Right lobe of liver (tissue), 6 donors: Measurements from ENCODE around the gene LYPD8. TPM values are rescaled to one million over a fixed set of nuclear protein-coding genes. Genes with fewer than 3 reads are reported as not detected.

Experiments used
- ATAC-seq, 4 donors: fragments of 200-7000 bp; cut with Tn5 transposase; one replicate each; pipeline ENCODE4 v1.9.1; 2020; ENCODE audit warnings: mild to moderate bottlenecking in 4 of 4, moderate library complexity in 4 of 4
- DNase-seq, 3 donors: peaks; one replicate each; pipeline ENCODE4 v3.0.0-alpha.2; 2020
- H3K27ac ChIP-seq, 3 donors: fragments of 200-600 bp; one replicate each; pipeline ENCODE4 v1.8.0; 2022
- H3K27me3 ChIP-seq, 2 donors: fragments of 200-600 bp; one replicate each; pipeline ENCODE4 v1.8.0; 2022
- H3K36me3 ChIP-seq, 4 donors: fragments of 200-600 bp; sonication (generic) in 1 of 4; one replicate each; pipeline versions ENCODE4 v1.5.1 to v1.8.0; 2017 to 2022; ENCODE audit warnings: control low read depth in 1 of 4
- H3K4me1 ChIP-seq, 4 donors: fragments of 200-600 bp; sonication (generic) in 1 of 4; one replicate each; pipeline versions ENCODE4 v1.5.1 to v1.8.0; 2017 to 2022; ENCODE audit warnings: control low read depth in 1 of 4
- H3K4me3 ChIP-seq, 3 donors: fragments of 200-600 bp; one replicate each; pipeline ENCODE4 v1.8.0; 2022
- H3K9me3 ChIP-seq, 4 donors: fragments of 200-600 bp; sonication (generic) in 1 of 4; one replicate each; pipeline versions ENCODE4 v1.5.1 to v1.8.0; 2017 to 2022; ENCODE audit warnings: control low read depth in 1 of 4
- POLR2A ChIP-seq: fragments of 450-650 bp; IDR thresholded peaks from one replicate; pipeline ENCODE4 v1.6.1; 2017; ENCODE audit warnings: antibody characterized with exemption, mild to moderate bottlenecking
- WGBS: methylation state at CpG from one replicate; pipeline ENCODE4 v1.1.6; 2018; ENCODE audit warnings: low coverage, low lambda C conversion rate; ENCODE audit not compliant: insufficient coverage; ENCODE audit errors: missing lambda C conversion rate; 5-methylcytosine and 5-hydroxymethylcytosine counted together
- intact Hi-C, 2 donors: fragments of 100-400 bp; cut with DNase I; formaldehyde crosslinking; loops; one replicate each; pipeline versions ENCODE4 v1.11.2 to v1.14.1; 2022
- small RNA-seq, 2 experiments: library from RNA; depleted of rRNA; stranded (forward); fragments of <200 nt; gene quantifications; one replicate each; pipeline ENCODE3, GENCODE V24; 2016
- total RNA-seq, 6 experiments: library from RNA; depleted of rRNA in 2 of 6; stranded (reverse); fragments of >200 nt in 2 of 6; fragmentation: NEBNext Ultra II Directional in 3 of 6; extraction: Animal tissue kit (Norgen Biotek cat#: 25700) in 3 of 6; gene quantifications; one replicate each; pipeline versions ENCODE4 v1.1.0 to v1.2.4, GENCODE V29; 2016 to 2023
- TF ChIP-seq, protein P1 (sequence below), 4 donors: fragments of 200-600 bp in 3 of 4; fragments of 450-650 bp in 1 of 4; IDR thresholded peaks; one replicate each; pipeline versions ENCODE4 v1.5.1 to v1.8.0; 2016 to 2022; ENCODE audit warnings: antibody characterized with exemption in 4 of 4, mild to moderate bottlenecking in 2 of 4
- donor health status: DM: no; HTN: yes; CAD: no.
- donor health status: DM: no; HTN: no; CAD: no.
- donor health status: DM: no; HTN: no; CAD: no.
- donor health status: DM: no; HTN: yes; CAD: no.
- donor health status: DM: no; HTN: yes; CAD: no.

LYPD8 gene
- total RNA-seq, 6 experiments from 2014 or later: not detected

DNA sequence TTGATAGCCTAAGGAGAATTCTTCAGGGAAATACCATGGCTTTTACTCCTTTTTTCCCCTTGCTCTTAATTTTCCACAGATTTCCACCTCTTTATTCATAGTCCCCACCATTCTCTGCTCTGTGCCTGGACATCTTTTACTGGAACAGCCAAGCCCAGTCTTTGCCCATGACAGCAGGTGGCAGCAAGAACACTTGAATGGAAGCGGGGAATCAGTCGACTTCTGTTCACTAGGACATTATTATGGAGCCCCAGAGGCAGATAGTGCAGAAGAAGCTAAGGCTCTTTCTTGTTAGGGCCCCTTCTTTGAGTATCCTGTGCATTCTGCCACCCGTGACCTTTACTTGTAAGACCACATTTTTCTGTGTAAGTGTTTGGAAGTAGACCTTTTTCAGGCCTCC is 59.3 kb downstream of the LYPD8 start:
- DNase-seq (no peak), ATAC-seq (peak; percentile 59 to 82 (median 78))
- 40% methylated on average over 3 of the region's 3 CpGs for WGBS
- Histone ChIP-seq H3K4me3 (no peak overlapping the region), H3K4me1 (no peaks in the 10 kb centered on the region), H3K27me3 (no peaks in the 10 kb centered on the region), H3K27ac (no peak overlapping the region), H3K9me3 (no peaks in the 10 kb centered on the region), H3K36me3 (no peaks in the 10 kb centered on the region)
- intact Hi-C loops: no loop called here
- TF ChIP-seq, protein P1, sequence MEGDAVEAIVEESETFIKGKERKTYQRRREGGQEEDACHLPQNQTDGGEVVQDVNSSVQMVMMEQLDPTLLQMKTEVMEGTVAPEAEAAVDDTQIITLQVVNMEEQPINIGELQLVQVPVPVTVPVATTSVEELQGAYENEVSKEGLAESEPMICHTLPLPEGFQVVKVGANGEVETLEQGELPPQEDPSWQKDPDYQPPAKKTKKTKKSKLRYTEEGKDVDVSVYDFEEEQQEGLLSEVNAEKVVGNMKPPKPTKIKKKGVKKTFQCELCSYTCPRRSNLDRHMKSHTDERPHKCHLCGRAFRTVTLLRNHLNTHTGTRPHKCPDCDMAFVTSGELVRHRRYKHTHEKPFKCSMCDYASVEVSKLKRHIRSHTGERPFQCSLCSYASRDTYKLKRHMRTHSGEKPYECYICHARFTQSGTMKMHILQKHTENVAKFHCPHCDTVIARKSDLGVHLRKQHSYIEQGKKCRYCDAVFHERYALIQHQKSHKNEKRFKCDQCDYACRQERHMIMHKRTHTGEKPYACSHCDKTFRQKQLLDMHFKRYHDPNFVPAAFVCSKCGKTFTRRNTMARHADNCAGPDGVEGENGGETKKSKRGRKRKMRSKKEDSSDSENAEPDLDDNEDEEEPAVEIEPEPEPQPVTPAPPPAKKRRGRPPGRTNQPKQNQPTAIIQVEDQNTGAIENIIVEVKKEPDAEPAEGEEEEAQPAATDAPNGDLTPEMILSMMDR (IDR thresholded peaks at IDR 0.05): peak; percentile 30 to 49 (median 38)
- TF ChIP-seq POLR2A: no peak

DNA sequence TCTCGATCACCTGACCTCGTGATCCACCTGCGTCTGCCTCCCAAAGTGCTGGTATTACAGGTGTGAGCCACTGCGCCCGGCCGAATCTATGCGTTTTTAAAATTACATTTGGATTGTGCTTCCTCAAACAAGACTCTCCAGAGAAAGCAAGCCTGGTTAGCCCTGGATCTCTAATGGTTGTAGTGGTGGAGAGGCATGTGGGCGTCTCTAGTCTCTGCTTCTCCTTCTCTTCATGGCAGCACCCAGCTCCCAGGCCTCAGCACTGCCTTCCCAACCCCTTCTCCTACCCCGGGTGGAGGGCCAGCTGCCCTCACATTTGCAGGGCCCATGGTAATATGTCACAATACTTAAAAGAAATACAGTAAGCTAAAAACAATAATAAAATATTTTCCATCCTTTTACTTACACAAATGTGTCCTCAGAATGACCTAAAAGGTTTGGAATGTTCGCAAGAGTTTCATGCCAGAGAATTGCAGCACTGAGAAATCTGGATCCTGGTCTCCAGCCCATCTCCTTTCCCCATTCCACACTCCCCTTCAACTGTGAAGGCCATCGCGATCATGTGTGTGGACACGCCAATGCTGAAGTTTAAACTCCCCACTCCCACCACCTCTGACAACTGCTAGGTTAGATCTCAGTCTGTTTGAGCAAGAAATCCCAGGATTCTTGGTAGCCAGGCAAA is 60.0 kb downstream of the LYPD8 start:
- no peak for ATAC-seq
- WGBS: 72% methylated on average over 13 of the region's 13 CpGs
- intact Hi-C loops: no loop called here

DNA sequence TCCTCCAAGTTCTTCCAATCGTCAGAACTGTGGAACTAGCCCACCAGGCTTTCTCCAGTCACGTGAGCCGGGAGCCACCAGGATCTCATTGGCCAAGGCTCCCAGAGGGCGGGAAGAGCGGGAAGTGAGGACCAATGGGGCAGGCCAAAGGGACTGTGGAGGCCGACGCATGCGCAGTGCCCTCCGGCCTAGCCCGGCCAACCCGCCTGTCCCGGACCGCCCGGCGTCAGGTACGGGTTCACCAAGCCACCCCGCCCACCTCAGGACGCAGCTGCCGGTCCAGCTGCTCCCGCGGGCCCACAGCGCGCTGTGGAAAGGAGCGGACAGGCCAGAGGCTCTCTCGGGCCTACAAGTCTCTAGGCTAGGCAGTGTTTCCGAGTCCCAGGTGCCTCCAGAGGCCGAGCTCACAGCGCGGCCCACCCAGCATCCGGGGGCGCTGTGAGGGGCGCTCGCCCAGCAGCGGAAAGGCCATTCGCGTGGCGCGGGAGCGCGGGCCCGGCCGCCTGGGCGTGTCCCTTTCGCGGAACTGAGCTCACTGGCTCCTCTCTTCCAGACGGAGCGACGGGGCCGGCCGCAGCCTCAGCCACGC is 63.9 kb downstream of the LYPD8 start:
- peak in 1 of 4 donors; percentile 23 for ATAC-seq
- Histone ChIP-seq H3K27ac (no peak overlapping the region), H3K4me1 (no peaks in the 10 kb centered on the region), H3K36me3 (no peaks in the 10 kb centered on the region), H3K9me3 (no peaks in the 10 kb centered on the region), H3K27me3 (no peaks in the 10 kb centered on the region), H3K4me3 (no peak overlapping the region)
- TF ChIP-seq POLR2A: no peak
- TF ChIP-seq, protein P1 (IDR thresholded peaks at IDR 0.05): no peak
- DNase-seq: no peak
- intact Hi-C loops: loop anchor here in 1 of 2 donors (5.0 kb wide), 1 partner anchor 116 kb away; no protein-coding TSS in a partner anchor
- WGBS: 70% methylated on average over 3 of the region's 51 CpGs

More for the DNA sequence above, 60.0 kb downstream of the LYPD8 start:
- no peaks in the 10 kb centered on the region for H3K4me1 ChIP-seq
- H3K27ac ChIP-seq: no peak overlapping the region
- TF ChIP-seq, protein P1 (IDR thresholded peaks at IDR 0.05): no peak
- no peak for TF ChIP-seq POLR2A
- H3K4me3 ChIP-seq: no peak overlapping the region
- no peak for DNase-seq
- H3K27me3 ChIP-seq: no peaks in the 10 kb centered on the region
- H3K36me3 ChIP-seq: no peaks in the 10 kb centered on the region
- H3K9me3 ChIP-seq: no peaks in the 10 kb centered on the region

Small RNA genes within 50 kb of the gene (small RNA-seq; reads per million reads assigned to genes)
- 0 reads per million in 2 experiments for gene AHCYP8

Other genes starting within 250 kb of the LYPD8 start
- gene OR2G6, start 247.7 kb downstream of the LYPD8 start, total RNA-seq: not detected
- not detected for gene OR2T29, start 193.0 kb downstream of the LYPD8 start, total RNA-seq
- not detected for gene OR2T34, start 181.0 kb downstream of the LYPD8 start, total RNA-seq
- not detected for gene OR2T10, start 158.1 kb downstream of the LYPD8 start, total RNA-seq
- not detected for gene OR2T11, start 120.7 kb downstream of the LYPD8 start, total RNA-seq
- not detected for gene OR2T35, start 110.5 kb downstream of the LYPD8 start, total RNA-seq
- gene OR2T27, start 100.2 kb downstream of the LYPD8 start, total RNA-seq: not detected
- gene OR14I1, start 53.0 kb downstream of the LYPD8 start, total RNA-seq: not detected
- gene SH3BP5L, start 70.2 kb upstream of the LYPD8 start, total RNA-seq: 10 to 100 TPM in 5 of 6 experiments, 1 to 10 TPM in 1; 9.8 to 13.1 (median 12.4) TPM
- gene ZNF672, start 82.5 kb upstream of the LYPD8 start, total RNA-seq: 10 to 100 TPM; 16.9 to 24.3 (median 19.4) TPM
- 10 to 100 TPM; 12.2 to 18.3 (median 16.7) TPM for gene ZNF692, start 103.3 kb upstream of the LYPD8 start, total RNA-seq
- gene PGBD2, start 150.5 kb upstream of the LYPD8 start, total RNA-seq: 1 to 10 TPM; 2.5 to 4.1 (median 4.0) TPM